OCI-LY3 (cell line): ENCODE data around the gene ZFP92.

Experiments used
- EZH2phosphoT487 ChIP-seq: fragments of 200-600 bp; shearing (Covaris generic); IDR thresholded peaks from 2 replicates; pipeline ENCODE4 v1.6.1; 2018; ENCODE audit warnings: antibody characterized with exemption, mixed run types, low read depth
- TF ChIP-seq, protein P1 (sequence below): fragments of 200-600, 300-600 bp; sonication (generic); IDR thresholded peaks from 2 replicates; pipeline ENCODE4 v1.5.1; 2014; ENCODE audit warnings: antibody characterized with exemption, low read length, low read depth

GRCh38 chrX:153456704-153457103 lies 45.4 kb downstream of the ZFP92 start:
- TF ChIP-seq EZH2phosphoT487 = no peak
- TF ChIP-seq, protein P1, sequence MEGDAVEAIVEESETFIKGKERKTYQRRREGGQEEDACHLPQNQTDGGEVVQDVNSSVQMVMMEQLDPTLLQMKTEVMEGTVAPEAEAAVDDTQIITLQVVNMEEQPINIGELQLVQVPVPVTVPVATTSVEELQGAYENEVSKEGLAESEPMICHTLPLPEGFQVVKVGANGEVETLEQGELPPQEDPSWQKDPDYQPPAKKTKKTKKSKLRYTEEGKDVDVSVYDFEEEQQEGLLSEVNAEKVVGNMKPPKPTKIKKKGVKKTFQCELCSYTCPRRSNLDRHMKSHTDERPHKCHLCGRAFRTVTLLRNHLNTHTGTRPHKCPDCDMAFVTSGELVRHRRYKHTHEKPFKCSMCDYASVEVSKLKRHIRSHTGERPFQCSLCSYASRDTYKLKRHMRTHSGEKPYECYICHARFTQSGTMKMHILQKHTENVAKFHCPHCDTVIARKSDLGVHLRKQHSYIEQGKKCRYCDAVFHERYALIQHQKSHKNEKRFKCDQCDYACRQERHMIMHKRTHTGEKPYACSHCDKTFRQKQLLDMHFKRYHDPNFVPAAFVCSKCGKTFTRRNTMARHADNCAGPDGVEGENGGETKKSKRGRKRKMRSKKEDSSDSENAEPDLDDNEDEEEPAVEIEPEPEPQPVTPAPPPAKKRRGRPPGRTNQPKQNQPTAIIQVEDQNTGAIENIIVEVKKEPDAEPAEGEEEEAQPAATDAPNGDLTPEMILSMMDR = no peak
